OCI-LY7 (cell line): ENCODE data around the gene TSNAXIP1.

Source experiments
- EZH2phosphoT487 ChIP-seq: fragments of 200-600 bp; sonication (generic); IDR thresholded peaks from 2 replicates; pipeline ENCODE4 v1.6.1; 2018; ENCODE audit warnings: low read depth, borderline replicate concordance, mild to moderate bottlenecking, mixed run types, antibody characterized with exemption, low read length, moderate library complexity, mixed read lengths
- TF ChIP-seq, protein P1 (sequence below): fragments of 200-600 bp; sonication (generic); conservative IDR thresholded peaks from 2 replicates; pipeline ENCODE4 v1.5.1; 2014; ENCODE audit warnings: mild to moderate bottlenecking, antibody characterized with exemption, low read length, moderate library complexity, mixed read lengths

GRCh38 chr16:67811899-67812298, 5.2 kb downstream of the TSNAXIP1 start:
- TF ChIP-seq, protein P1, sequence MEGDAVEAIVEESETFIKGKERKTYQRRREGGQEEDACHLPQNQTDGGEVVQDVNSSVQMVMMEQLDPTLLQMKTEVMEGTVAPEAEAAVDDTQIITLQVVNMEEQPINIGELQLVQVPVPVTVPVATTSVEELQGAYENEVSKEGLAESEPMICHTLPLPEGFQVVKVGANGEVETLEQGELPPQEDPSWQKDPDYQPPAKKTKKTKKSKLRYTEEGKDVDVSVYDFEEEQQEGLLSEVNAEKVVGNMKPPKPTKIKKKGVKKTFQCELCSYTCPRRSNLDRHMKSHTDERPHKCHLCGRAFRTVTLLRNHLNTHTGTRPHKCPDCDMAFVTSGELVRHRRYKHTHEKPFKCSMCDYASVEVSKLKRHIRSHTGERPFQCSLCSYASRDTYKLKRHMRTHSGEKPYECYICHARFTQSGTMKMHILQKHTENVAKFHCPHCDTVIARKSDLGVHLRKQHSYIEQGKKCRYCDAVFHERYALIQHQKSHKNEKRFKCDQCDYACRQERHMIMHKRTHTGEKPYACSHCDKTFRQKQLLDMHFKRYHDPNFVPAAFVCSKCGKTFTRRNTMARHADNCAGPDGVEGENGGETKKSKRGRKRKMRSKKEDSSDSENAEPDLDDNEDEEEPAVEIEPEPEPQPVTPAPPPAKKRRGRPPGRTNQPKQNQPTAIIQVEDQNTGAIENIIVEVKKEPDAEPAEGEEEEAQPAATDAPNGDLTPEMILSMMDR = no peak
- TF ChIP-seq EZH2phosphoT487 = no peak
